OCI-LY7 (cell line): ENCODE results near the gene LMX1A. TPM values are rescaled to one million over a fixed set of nuclear protein-coding genes. Genes with fewer than 3 reads are reported as not detected.

Experiments used
- BruUV-seq: library from RNA; stranded (reverse); fragments of 400-500 nt; replicated peaks from 2 replicates; lab custom pipeline; 2021; lab: Mats Ljungman, UMichigan
- CTCF ChIA-PET: fragments of 300-600 bp; sonication (Branson Sonifier 250); formaldehyde crosslinking; loops from one replicate; lab custom pipeline; 2022; ENCODE audit warnings: antibody characterized with exemption; ENCODE audit not compliant: unreplicated experiment; lab: Charles Lee
- POLR2A ChIA-PET: fragments of 300-600 bp; sonication (Branson Sonifier 250); formaldehyde crosslinking; loops from one replicate; lab custom pipeline; 2022; ENCODE audit warnings: antibody characterized with exemption; lab: Charles Lee
- DNase-seq: peaks from one replicate; pipeline ENCODE4 v3.0.0-alpha.2; 2015; ENCODE audit warnings: low spot score
- H2AFZ ChIP-seq: fragments of 200-600 bp; sonication (generic), shearing (Covaris generic); 2 replicates; pipeline ENCODE4 v1.6.1; 2014; ENCODE audit warnings: mild to moderate bottlenecking, antibody characterized with exemption, low read length, moderate library complexity
- H3K27ac ChIP-seq: fragments of 200-600 bp; sonication (generic); 2 replicates; pipeline ENCODE4 v1.5.1; 2014; ENCODE audit warnings: mixed run types, low read depth, mild to moderate bottlenecking, moderate library complexity, low read length, inconsistent platforms; ENCODE audit not compliant: poor library complexity, severe bottlenecking
- H3K36me3 ChIP-seq: fragments of 200-600 bp; sonication (generic); 2 replicates; pipeline ENCODE4 v1.6.1; 2014; ENCODE audit warnings: mild to moderate bottlenecking, antibody characterized with exemption, low read length, moderate library complexity, mixed read lengths; ENCODE audit not compliant: insufficient read depth
- H3K4me1 ChIP-seq: fragments of 200-600 bp; sonication (generic); 2 replicates; pipeline ENCODE4 v1.5.1; 2014; ENCODE audit warnings: mild to moderate bottlenecking, low read length; ENCODE audit not compliant: insufficient read depth, poor library complexity, severe bottlenecking
- H3K4me2 ChIP-seq: fragments of 200-600 bp; sonication (generic); 2 replicates; pipeline ENCODE4 v1.6.1; 2014; ENCODE audit warnings: mild to moderate bottlenecking, low read length
- H3K4me3 ChIP-seq: fragments of 200-600 bp; sonication (generic); 2 replicates; pipeline ENCODE4 v1.5.1; 2014; ENCODE audit warnings: mild to moderate bottlenecking, low read depth, low read length; ENCODE audit not compliant: poor library complexity, severe bottlenecking
- H3K79me2 ChIP-seq: fragments of 200-600 bp; sonication (generic); 2 replicates; pipeline ENCODE4 v1.6.1; 2016; ENCODE audit warnings: low read depth, mild to moderate bottlenecking, low read length, moderate library complexity, mixed read lengths; ENCODE audit not compliant: insufficient read depth
- H3K9me2 ChIP-seq: fragments of 200-600 bp; sonication (generic); 2 replicates; pipeline ENCODE4 v1.6.1; 2016; ENCODE audit warnings: mild to moderate bottlenecking, low read length, mixed read lengths; ENCODE audit not compliant: insufficient read depth
- H3K9me3 ChIP-seq: fragments of 200-600 bp; sonication (generic); 2 replicates; pipeline ENCODE4 v1.6.1; 2014; ENCODE audit warnings: mild to moderate bottlenecking, mixed run types, low read length, mixed read lengths
- H4K20me1 ChIP-seq: fragments of 200-600 bp; sonication (generic); 2 replicates; pipeline ENCODE4 v1.6.1; 2014; ENCODE audit warnings: mild to moderate bottlenecking, antibody characterized with exemption, low read length, moderate library complexity, mixed read lengths; ENCODE audit not compliant: insufficient read depth
- EZH2phosphoT487 ChIP-seq: fragments of 200-600 bp; sonication (generic); IDR thresholded peaks from 2 replicates; pipeline ENCODE4 v1.6.1; 2018; ENCODE audit warnings: low read depth, borderline replicate concordance, mild to moderate bottlenecking, mixed run types, antibody characterized with exemption, low read length, moderate library complexity, mixed read lengths
- intact Hi-C: fragments of 100-400 bp; cut with micrococcal nuclease; formaldehyde crosslinking; loops from one replicate; pipeline ENCODE4 v1.10.0; 2022; ENCODE audit not compliant: unreplicated experiment
- total RNA-seq, 2 experiments: library from RNA; depleted of rRNA in 1 of 2; stranded (reverse); fragments of >200 nt in 1 of 2; shearing (Covaris generic) in 1 of 2; gene quantifications; 2 replicates each; pipeline ENCODE4 v1.2.3, GENCODE V29; 2014 to 2022
- TF ChIP-seq, protein P1 (sequence below): fragments of 200-600 bp; sonication (generic); conservative IDR thresholded peaks from 2 replicates; pipeline ENCODE4 v1.5.1; 2014; ENCODE audit warnings: mild to moderate bottlenecking, antibody characterized with exemption, low read length, moderate library complexity, mixed read lengths

LMX1A gene
- total RNA-seq, 2 experiments from 2014 or later, result not detected

DNA sequence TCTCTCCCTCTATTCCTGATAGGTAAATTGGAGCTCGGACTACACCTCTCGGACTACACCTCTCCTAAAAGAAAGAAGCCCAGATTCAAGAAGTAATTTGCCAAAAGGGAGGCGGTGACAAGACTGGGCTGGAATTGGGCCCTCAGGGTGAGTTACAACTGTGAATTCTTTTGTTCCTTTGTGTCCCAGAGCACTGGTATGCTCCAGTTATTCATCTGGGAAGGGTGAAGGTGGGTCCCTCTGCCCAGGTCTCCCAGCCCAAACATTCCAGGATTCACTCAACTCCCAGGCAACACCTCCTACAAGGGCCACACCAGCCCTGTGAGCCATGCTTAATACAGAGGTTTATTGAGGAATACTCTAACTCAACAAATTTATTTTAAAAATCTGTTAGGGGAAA is 69.2 kb downstream of the LMX1A start:
- intact Hi-C loops, result no loop called here
- no TSS peak for BruUV-seq
- Histone ChIP-seq H2AFZ (no peak overlapping the region), H3K36me3 (no peaks in the 10 kb centered on the region), H3K79me2 (no peaks in the 10 kb centered on the region), H3K4me1 (no peaks in the 10 kb centered on the region), H4K20me1 (no peaks in the 10 kb centered on the region), H3K27ac (no peak overlapping the region), H3K4me3 (no peak overlapping the region), H3K9me2 (no peaks in the 10 kb centered on the region), H3K4me2 (no peak overlapping the region), H3K9me3 (no peaks in the 10 kb centered on the region)
- DNase-seq, result no peak
- no peak for TF ChIP-seq EZH2phosphoT487
- TF ChIP-seq, protein P1, sequence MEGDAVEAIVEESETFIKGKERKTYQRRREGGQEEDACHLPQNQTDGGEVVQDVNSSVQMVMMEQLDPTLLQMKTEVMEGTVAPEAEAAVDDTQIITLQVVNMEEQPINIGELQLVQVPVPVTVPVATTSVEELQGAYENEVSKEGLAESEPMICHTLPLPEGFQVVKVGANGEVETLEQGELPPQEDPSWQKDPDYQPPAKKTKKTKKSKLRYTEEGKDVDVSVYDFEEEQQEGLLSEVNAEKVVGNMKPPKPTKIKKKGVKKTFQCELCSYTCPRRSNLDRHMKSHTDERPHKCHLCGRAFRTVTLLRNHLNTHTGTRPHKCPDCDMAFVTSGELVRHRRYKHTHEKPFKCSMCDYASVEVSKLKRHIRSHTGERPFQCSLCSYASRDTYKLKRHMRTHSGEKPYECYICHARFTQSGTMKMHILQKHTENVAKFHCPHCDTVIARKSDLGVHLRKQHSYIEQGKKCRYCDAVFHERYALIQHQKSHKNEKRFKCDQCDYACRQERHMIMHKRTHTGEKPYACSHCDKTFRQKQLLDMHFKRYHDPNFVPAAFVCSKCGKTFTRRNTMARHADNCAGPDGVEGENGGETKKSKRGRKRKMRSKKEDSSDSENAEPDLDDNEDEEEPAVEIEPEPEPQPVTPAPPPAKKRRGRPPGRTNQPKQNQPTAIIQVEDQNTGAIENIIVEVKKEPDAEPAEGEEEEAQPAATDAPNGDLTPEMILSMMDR, result no peak
- ChIA-PET CTCF (no interaction called here), POLR2A (no interaction called here)

DNA sequence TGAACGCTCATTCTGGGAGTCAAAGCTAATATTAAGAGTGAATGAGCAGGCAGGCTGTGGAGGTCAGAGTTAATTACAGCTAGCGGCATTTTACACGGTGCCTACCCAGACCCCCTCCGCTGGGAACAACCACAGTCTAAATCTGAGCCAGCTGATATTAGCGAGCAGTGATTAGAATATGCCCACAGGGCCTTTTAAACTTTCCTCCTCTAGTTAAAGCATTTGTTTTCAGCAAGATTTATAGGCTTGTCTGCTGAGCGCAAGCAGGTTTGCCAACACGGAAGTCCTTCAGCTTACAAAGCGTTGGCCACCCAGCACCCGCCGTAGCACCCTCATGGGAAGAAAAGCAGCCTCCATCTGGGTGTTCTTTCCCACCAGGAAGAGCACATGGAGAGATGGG is 72.1 kb downstream of the LMX1A start:
- H3K9me2 ChIP-seq, result no peaks in the 10 kb centered on the region
- H3K4me2 ChIP-seq, result no peak overlapping the region
- no peaks in the 10 kb centered on the region for H4K20me1 ChIP-seq
- no peaks in the 10 kb centered on the region for H3K4me1 ChIP-seq
- intact Hi-C loops, result no loop called here
- H2AFZ ChIP-seq, result no peak overlapping the region
- H3K27ac ChIP-seq, result no peak overlapping the region
- no peaks in the 10 kb centered on the region for H3K79me2 ChIP-seq
- no peak for DNase-seq
- no peak for TF ChIP-seq EZH2phosphoT487
- TF ChIP-seq, protein P1, result no peak
- H3K4me3 ChIP-seq, result no peak overlapping the region
- H3K36me3 ChIP-seq, result no peaks in the 10 kb centered on the region
- no peaks in the 10 kb centered on the region for H3K9me3 ChIP-seq
- no TSS peak for BruUV-seq
- POLR2A ChIA-PET, result interaction anchor here (0.7 kb wide), 1 partner anchor 981 kb away, joined by 3 read pairs; no protein-coding TSS in a partner anchor
- CTCF ChIA-PET, result no interaction called here

DNA sequence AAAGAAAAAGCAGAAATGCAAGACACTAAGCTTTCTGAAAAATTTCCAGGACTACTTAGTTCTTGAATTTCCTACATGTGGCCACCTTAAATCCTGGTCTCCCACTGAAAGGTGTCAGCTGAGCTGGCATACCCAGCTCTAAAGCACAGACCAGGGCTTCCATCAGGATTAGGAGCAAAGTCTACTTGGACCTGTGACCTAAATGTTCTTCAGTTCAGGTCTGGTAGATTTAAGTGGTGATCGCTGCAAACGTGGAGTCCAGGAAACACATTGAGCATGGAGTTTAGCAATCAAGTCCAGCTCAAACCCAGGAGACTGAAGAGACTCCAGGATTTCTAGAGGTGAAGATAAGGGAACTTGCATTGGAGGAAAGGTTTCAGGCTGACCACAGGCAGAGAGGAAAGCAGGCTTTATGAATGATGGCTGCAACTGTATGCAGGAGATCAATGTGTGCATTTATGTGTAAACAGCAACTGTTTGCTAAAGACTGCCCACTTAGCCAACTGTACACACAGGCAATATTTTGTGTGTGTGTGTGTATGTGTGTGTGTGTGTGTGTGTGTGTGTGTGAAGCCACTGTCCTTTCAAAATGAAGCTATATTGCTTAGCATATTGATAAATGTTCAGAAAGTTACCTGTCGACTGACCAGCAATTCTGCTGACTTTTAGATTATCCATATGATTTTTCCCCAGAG is 75.2 kb downstream of the LMX1A start:
- no peak overlapping the region for H3K4me2 ChIP-seq
- H3K27ac ChIP-seq, result no peak overlapping the region
- H2AFZ ChIP-seq, result no peak overlapping the region
- ChIA-PET POLR2A (no interaction called here), CTCF (interaction anchor here (0.6 kb wide), 1 partner anchor 1733 kb away, joined by 4 read pairs; no protein-coding TSS in a partner anchor)
- no peaks in the 10 kb centered on the region for H3K4me1 ChIP-seq
- BruUV-seq, result no TSS peak
- no peaks in the 10 kb centered on the region for H3K9me3 ChIP-seq
- no peak overlapping the region for H3K4me3 ChIP-seq
- H3K9me2 ChIP-seq, result no peaks in the 10 kb centered on the region
- no peaks in the 10 kb centered on the region for H4K20me1 ChIP-seq
- no peak for TF ChIP-seq EZH2phosphoT487
- TF ChIP-seq, protein P1, result no peak
- H3K79me2 ChIP-seq, result no peaks in the 10 kb centered on the region
- DNase-seq, result no peak
- intact Hi-C loops, result no loop called here
- no peaks in the 10 kb centered on the region for H3K36me3 ChIP-seq
